WTC11 (cell line): ENCODE results near the gene LSM6. TPM values are rescaled to one million over a fixed set of nuclear protein-coding genes. Genes with fewer than 3 reads are reported as not detected.

Source experiments
- ATAC-seq: fragments of 200-7000 bp; cut with Tn5 transposase; 2 replicates; pipeline ENCODE4 v1.10.0; 2021; ENCODE audit warnings: mild to moderate bottlenecking, moderate library complexity
- CTCF ChIA-PET: fragments of 300-600 bp; sonication (Branson Sonifier 250); formaldehyde crosslinking; loops from one replicate; lab custom pipeline; 2021; ENCODE audit warnings: antibody characterized with exemption; lab: Charles Lee
- POLR2A ChIA-PET: fragments of 350-600 bp; sonication (Branson Sonifier 250); formaldehyde crosslinking; loops from one replicate; lab custom pipeline; 2021; ENCODE audit warnings: antibody characterized with exemption; lab: Charles Lee
- DNase-seq: peaks from one replicate; pipeline ENCODE4 v3.0.0; 2021; ENCODE audit warnings: low spot score
- H3K27ac Mint-ChIP-seq: 2 replicates; pipeline ENCODE4 v1.8.0; 2021; ENCODE audit warnings: mixed read lengths
- H3K27me3 Mint-ChIP-seq: 2 replicates; pipeline ENCODE4 v1.8.0; 2021; ENCODE audit warnings: low read depth, mild to moderate bottlenecking, moderate library complexity, mixed read lengths
- H3K36me3 Mint-ChIP-seq: 2 replicates; pipeline ENCODE4 v1.8.0; 2021; ENCODE audit warnings: mixed read lengths
- H3K4me1 Mint-ChIP-seq: 2 replicates; pipeline ENCODE4 v1.8.0; 2022; ENCODE audit warnings: mixed read lengths
- H3K4me3 Mint-ChIP-seq: 2 replicates; pipeline ENCODE4 v1.8.0; 2021; ENCODE audit warnings: mild to moderate bottlenecking, moderate library complexity, mixed read lengths
- H3K9me3 Mint-ChIP-seq: 2 replicates; pipeline ENCODE4 v1.8.0; 2021; ENCODE audit warnings: mixed read lengths
- E2F5 ChIP-seq: sonication (generic); formaldehyde crosslinking; IDR thresholded peaks from 2 replicates; pipeline ENCODE4 v1.8.1; 2022; ENCODE audit warnings: mild to moderate bottlenecking, moderate library complexity, missing genetic modification reagents
- FOXK1 ChIP-seq: sonication (generic); formaldehyde crosslinking; IDR thresholded peaks from 2 replicates; pipeline ENCODE4 v1.8.0; 2022; ENCODE audit warnings: mild to moderate bottlenecking, moderate library complexity, missing genetic modification reagents
- GABPB1 ChIP-seq: sonication (generic); formaldehyde crosslinking; IDR thresholded peaks from 2 replicates; pipeline ENCODE4 v1.8.1; 2023; ENCODE audit warnings: mild to moderate bottlenecking, missing genetic modification reagents
- GRHL2 ChIP-seq: fragments of 250-450 bp; sonication (Bioruptor Pico); IDR thresholded peaks from 2 replicates; pipeline ENCODE4 v1.8.0; 2022; ENCODE audit warnings: mild to moderate bottlenecking, moderate library complexity; ENCODE audit not compliant: insufficient replicate concordance, severe bottlenecking
- IRF2 ChIP-seq: sonication (generic); formaldehyde crosslinking; IDR thresholded peaks from 2 replicates; pipeline ENCODE4 v1.8.0; 2022; ENCODE audit warnings: low read depth, missing genetic modification reagents, borderline replicate concordance
- NFYB ChIP-seq: sonication (generic); formaldehyde crosslinking; conservative IDR thresholded peaks from 2 replicates; pipeline ENCODE4 v1.8.0; 2022; ENCODE audit warnings: low read depth, missing genetic modification reagents
- RELA ChIP-seq: sonication (generic); formaldehyde crosslinking; IDR thresholded peaks from 2 replicates; pipeline ENCODE4 v1.8.1; 2022; ENCODE audit warnings: missing genetic modification reagents, mild to moderate bottlenecking, borderline replicate concordance
- SMAD3 ChIP-seq: sonication (generic); formaldehyde crosslinking; IDR thresholded peaks from 2 replicates; pipeline ENCODE4 v1.8.0; 2022; ENCODE audit warnings: missing genetic modification reagents, mild to moderate bottlenecking, borderline replicate concordance
- SP1 ChIP-seq: sonication (generic); formaldehyde crosslinking; conservative IDR thresholded peaks from 2 replicates; pipeline ENCODE4 v1.8.1; 2022; ENCODE audit warnings: missing genetic modification reagents
- STAT6 ChIP-seq: sonication (generic); formaldehyde crosslinking; conservative IDR thresholded peaks from 2 replicates; pipeline ENCODE4 v1.8.1; 2023; ENCODE audit warnings: mild to moderate bottlenecking, low read depth, missing genetic modification reagents, moderate library complexity
- TP53 ChIP-seq: sonication (generic); formaldehyde crosslinking; IDR thresholded peaks from 2 replicates; pipeline ENCODE4 v1.8.1; 2023; ENCODE audit warnings: mild to moderate bottlenecking, missing genetic modification reagents
- ZBTB21 ChIP-seq: sonication (generic); formaldehyde crosslinking; IDR thresholded peaks from 2 replicates; pipeline ENCODE4 v1.8.1; 2023; ENCODE audit warnings: mild to moderate bottlenecking, missing genetic modification reagents, borderline replicate concordance
- ZMAT4 ChIP-seq: fragments of 250-450 bp; sonication (Bioruptor Pico); IDR thresholded peaks from 2 replicates; pipeline ENCODE4 v1.9.0; 2021; ENCODE audit warnings: mild to moderate bottlenecking
- ZNF532 ChIP-seq: fragments of 250-450 bp; sonication (Bioruptor Pico); IDR thresholded peaks from 2 replicates; pipeline ENCODE4 v1.9.0; 2021; ENCODE audit warnings: mild to moderate bottlenecking, borderline replicate concordance
- ZSCAN18 ChIP-seq: fragments of 250-450 bp; sonication (Bioruptor Pico); IDR thresholded peaks from 2 replicates; pipeline ENCODE4 v2.1.2; 2022; ENCODE audit warnings: mild to moderate bottlenecking, moderate library complexity
- total RNA-seq: library from RNA; stranded (reverse); gene quantifications from 3 replicates; pipeline ENCODE4 v1.2.3, GENCODE V29; 2021

LSM6 gene
- total RNA-seq, 1 experiment from 2014 or later: 58.2 TPM

GRCh38 chr4:146155152-146155724 lies 20.3 kb upstream of the LSM6 start:
- Mint-ChIP-seq H3K9me3 (no peaks in the 10 kb centered on the region), H3K27ac (no peak overlapping the region), H3K4me1 (peaks cover 19% of the 10 kb centered on the region), H3K27me3 (no peaks in the 10 kb centered on the region), H3K36me3 (no peaks in the 10 kb centered on the region), H3K4me3 (no peak overlapping the region)
- ATAC-seq (no peak), DNase-seq (no peak)
- TF ChIP-seq GABPB1 (CRISPR knock-in tag) (no peak), GRHL2 (CRISPR knock-in tag) (no peak), TP53 (no peak), ZSCAN18 (no peak), ZBTB21 (CRISPR knock-in tag) (no peak), SP1 (no peak), IRF2 (CRISPR knock-in tag) (no peak), FOXK1 (CRISPR knock-in tag) (no peak)
- ChIA-PET POLR2A (no interaction called here), CTCF (interaction anchor here (0.6 to 1.1 kb wide), 3 partner anchors 60 to 201 kb away, joined by 3 to 8 read pairs (median 4); no protein-coding TSS in a partner anchor)

GRCh38 chr4:146158036-146158745 lies 17.3 kb upstream of the LSM6 start:
- CTCF ChIA-PET: no interaction called here
- TF ChIP-seq NFYB (no peak), E2F5 (no peak), ZNF532 (CRISPR knock-in tag) (no peak), STAT6 (no peak), ZBTB21 (CRISPR knock-in tag) (no peak), ZSCAN18 (no peak), SMAD3 (CRISPR knock-in tag) (no peak), ZMAT4 (CRISPR knock-in tag) (no peak), RELA (no peak)
- Mint-ChIP-seq H3K4me3 (no peak overlapping the region), H3K27me3 (no peaks in the 10 kb centered on the region; the same call in 1 of the 2 replicates), H3K27ac (no peak overlapping the region), H3K36me3 (no peaks in the 10 kb centered on the region), H3K9me3 (peaks cover 16% of the 10 kb centered on the region), H3K4me1 (peaks cover 18% of the 10 kb centered on the region)
- ATAC-seq: no peak
- DNase-seq: no peak
- POLR2A ChIA-PET: no interaction called here
